ENCODE results near the gene LRRC37A3. TPM values are rescaled to one million over a fixed set of nuclear protein-coding genes. Genes with fewer than 3 reads are reported as not detected.

LRRC37A3 gene
- total and polyA plus RNA-seq, 5 donors from 2014 or later = 0.66 to 82.8 (median 1.3) TPM

GRCh38 chr17:64950871-64951270 is 31.6 kb upstream of the LRRC37A3 start:
- no peaks in the 10 kb centered on the region for H3K36me3 ChIP-seq (ENCODE audit: control insufficient read depth, insufficient read depth, low read length)
- H3K9me3 Mint-ChIP-seq = no peaks in the 10 kb centered on the region
- no peak overlapping the region for H3K27ac ChIP-seq (ENCODE audit: insufficient read depth, low read length, poor library complexity, severe bottlenecking)
- H3K9me3 ChIP-seq (ENCODE audit: control insufficient read depth in 2 of 2, low read length in 2 of 2) = no peaks in the 10 kb centered on the region
- no peaks in the 10 kb centered on the region for H3K36me3 Mint-ChIP-seq
- no peak overlapping the region for H3K4me3 ChIP-seq (ENCODE audit: low read depth, low read length)
- H3K27ac Mint-ChIP-seq = no peak overlapping the region
- no peaks in the 10 kb centered on the region for H3K27me3 Mint-ChIP-seq
- H3K27me3 ChIP-seq (ENCODE audit: control insufficient read depth, insufficient read depth, low read length) = no peaks in the 10 kb centered on the region
- H3K4me3 Mint-ChIP-seq = no peak overlapping the region
- H3K4me1 Mint-ChIP-seq = no peaks in the 10 kb centered on the region
- no peak for DNase-seq
- ATAC-seq (ENCODE audit: low read depth in 2 of 2) = no peak
- no peaks in the 10 kb centered on the region for H3K4me1 ChIP-seq (ENCODE audit: control insufficient read depth, insufficient read depth, low read length, poor library complexity, severe bottlenecking)

DNA sequence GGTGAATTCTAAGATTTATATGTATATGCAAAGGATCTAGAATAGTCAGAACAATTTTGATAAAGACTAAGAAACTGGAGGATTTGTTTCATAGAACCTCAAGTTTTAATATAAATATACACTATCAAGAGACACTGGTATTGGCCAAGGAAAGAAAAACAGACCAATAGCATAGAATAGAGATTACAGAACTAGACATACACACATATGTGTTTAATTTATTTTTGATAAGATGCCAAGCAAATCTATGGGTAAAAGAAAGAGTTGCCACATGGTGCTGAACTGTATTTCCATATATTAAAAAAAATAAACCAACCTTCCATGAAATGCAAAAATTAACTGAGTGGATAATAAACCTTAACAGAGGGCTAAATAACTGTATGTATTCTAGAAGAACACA is 27.9 kb upstream of the LRRC37A3 start:
- no peaks in the 10 kb centered on the region for H3K9me3 ChIP-seq (ENCODE audit: control insufficient read depth in 2 of 2, low read length in 2 of 2)
- H3K4me3 Mint-ChIP-seq = no peak overlapping the region
- no peaks in the 10 kb centered on the region for H3K9me3 Mint-ChIP-seq
- H3K27ac ChIP-seq (ENCODE audit: insufficient read depth, low read length, poor library complexity, severe bottlenecking) = no peak overlapping the region
- H3K4me1 ChIP-seq (ENCODE audit: control insufficient read depth, insufficient read depth, low read length, poor library complexity, severe bottlenecking) = no peaks in the 10 kb centered on the region
- no peaks in the 10 kb centered on the region for H3K36me3 ChIP-seq (ENCODE audit: control insufficient read depth, insufficient read depth, low read length)
- no peak for ATAC-seq (ENCODE audit: low read depth in 2 of 2)
- no peaks in the 10 kb centered on the region for H3K27me3 Mint-ChIP-seq
- no peak overlapping the region for H3K4me3 ChIP-seq (ENCODE audit: low read depth, low read length)
- no peak for DNase-seq
- H3K27ac Mint-ChIP-seq = no peak overlapping the region
- H3K4me1 Mint-ChIP-seq = no peaks in the 10 kb centered on the region
- H3K36me3 Mint-ChIP-seq = no peaks in the 10 kb centered on the region
- no peaks in the 10 kb centered on the region for H3K27me3 ChIP-seq (ENCODE audit: control insufficient read depth, insufficient read depth, low read length)

GRCh38 chr17:64941761-64942160 is 22.5 kb upstream of the LRRC37A3 start:
- H3K36me3 ChIP-seq (ENCODE audit: control insufficient read depth, insufficient read depth, low read length) = no peaks in the 10 kb centered on the region
- H3K27me3 ChIP-seq (ENCODE audit: control insufficient read depth, insufficient read depth, low read length) = no peaks in the 10 kb centered on the region
- Mint-ChIP-seq H3K9me3 (peaks cover 0 to 2% (median 0%) of the 10 kb centered on the region in 7 donors), H3K4me1 (peaks cover 0 to 4% (median 1%) of the 10 kb centered on the region in 4 donors), H3K36me3 (peaks cover 3% of the 10 kb centered on the region), H3K27me3 (peaks cover under 1% of the 10 kb centered on the region), H3K27ac (no peak overlapping the region), H3K4me3 (no peak overlapping the region)
- peaks cover 3% of the 10 kb centered on the region for H3K4me1 ChIP-seq (ENCODE audit: control insufficient read depth, insufficient read depth, low read length, poor library complexity, severe bottlenecking)
- H3K9me3 ChIP-seq (ENCODE audit: control insufficient read depth in 2 of 2, low read length in 2 of 2) = no peaks in the 10 kb centered on the region
- no peak for DNase-seq
- ATAC-seq (ENCODE audit: low read depth in 2 of 2) = no peak
- no peak overlapping the region for H3K4me3 ChIP-seq (ENCODE audit: low read depth, low read length)
- H3K27ac ChIP-seq (ENCODE audit: insufficient read depth, low read length, poor library complexity, severe bottlenecking) = no peak overlapping the region

DNA sequence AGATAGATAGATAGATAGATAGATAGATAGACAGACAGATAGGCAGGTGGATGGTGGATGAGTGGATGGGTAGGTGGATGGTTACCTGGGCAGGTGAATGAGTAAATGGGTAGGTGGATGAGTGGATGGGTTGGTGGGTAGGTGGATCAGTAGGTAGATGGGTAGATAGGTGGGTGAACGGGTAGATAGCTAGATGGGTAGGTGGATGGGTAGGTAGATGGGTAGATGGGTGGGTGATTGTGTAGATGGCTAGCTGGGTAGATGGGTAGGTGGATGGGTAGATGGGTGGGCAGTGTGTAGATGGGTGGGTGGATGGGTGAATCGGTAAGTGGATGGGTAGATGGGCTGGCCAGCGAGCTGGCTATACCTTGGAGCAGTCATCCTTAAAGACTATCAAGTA is 21.8 kb upstream of the LRRC37A3 start:
- H3K9me3 Mint-ChIP-seq = peaks cover 0 to 2% (median 0%) of the 10 kb centered on the region in 7 donors
- DNase-seq (no peak), ATAC-seq (ENCODE audit: low read depth in 2 of 2) (no peak)
- peaks cover 3% of the 10 kb centered on the region for H3K4me1 ChIP-seq (ENCODE audit: control insufficient read depth, insufficient read depth, low read length, poor library complexity, severe bottlenecking)
- peaks cover 0 to 4% (median 2%) of the 10 kb centered on the region in 4 donors for H3K4me1 Mint-ChIP-seq
- no peak overlapping the region for H3K4me3 ChIP-seq (ENCODE audit: low read depth, low read length)
- H3K4me3 Mint-ChIP-seq = no peak overlapping the region
- H3K27ac Mint-ChIP-seq = peak overlapping the region in 1 of 3 donors; percentile 78
- H3K36me3 Mint-ChIP-seq = peaks cover 3% of the 10 kb centered on the region
- no peaks in the 10 kb centered on the region for H3K36me3 ChIP-seq (ENCODE audit: control insufficient read depth, insufficient read depth, low read length)
- H3K27me3 Mint-ChIP-seq = peaks cover 4% of the 10 kb centered on the region
- H3K27ac ChIP-seq (ENCODE audit: insufficient read depth, low read length, poor library complexity, severe bottlenecking) = no peak overlapping the region
- no peaks in the 10 kb centered on the region for H3K27me3 ChIP-seq (ENCODE audit: control insufficient read depth, insufficient read depth, low read length)
- H3K9me3 ChIP-seq (ENCODE audit: control insufficient read depth in 2 of 2, low read length in 2 of 2) = no peaks in the 10 kb centered on the region

GRCh38 chr17:64940055-64940454 is 20.8 kb upstream of the LRRC37A3 start:
- no peak for ATAC-seq (ENCODE audit: low read depth in 2 of 2)
- H3K9me3 Mint-ChIP-seq = peaks cover 0 to 2% (median 0%) of the 10 kb centered on the region in 7 donors

DNA sequence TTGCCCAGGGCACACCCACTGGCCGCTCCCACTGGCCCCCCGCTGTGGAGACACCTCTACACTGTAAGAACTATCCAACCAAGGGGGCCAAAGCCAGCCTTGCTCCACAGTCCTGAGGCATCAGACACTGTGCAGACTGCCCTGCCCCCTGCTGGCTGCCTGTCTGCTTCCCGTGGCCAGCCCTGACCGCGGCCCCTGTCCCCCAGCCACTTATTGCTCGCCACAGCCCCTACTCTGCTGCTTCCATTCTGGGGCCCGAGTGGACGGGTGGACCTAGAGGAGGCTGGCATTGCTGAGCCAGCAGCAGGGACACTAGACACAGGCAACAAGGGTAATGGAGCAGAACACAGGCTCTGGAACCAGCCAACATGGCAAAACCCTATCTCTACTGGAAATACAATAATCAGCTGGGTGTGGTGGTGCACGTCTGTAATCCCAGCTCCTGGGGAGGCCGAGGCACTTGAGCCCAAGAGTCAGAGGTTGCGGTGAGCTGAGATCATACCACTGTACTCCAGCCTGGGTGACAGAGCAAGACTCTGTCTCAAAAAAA is 19.7 kb upstream of the LRRC37A3 start:
- Histone ChIP-seq H3K9me3 (ENCODE audit: control insufficient read depth in 2 of 2, low read length in 2 of 2) (no peaks in the 10 kb centered on the region), H3K4me3 (ENCODE audit: low read depth, low read length) (no peak overlapping the region), H3K27me3 (ENCODE audit: control insufficient read depth, insufficient read depth, low read length) (no peaks in the 10 kb centered on the region), H3K27ac (ENCODE audit: insufficient read depth, low read length, poor library complexity, severe bottlenecking) (no peak overlapping the region), H3K4me1 (ENCODE audit: control insufficient read depth, insufficient read depth, low read length, poor library complexity, severe bottlenecking) (peaks cover 3% of the 10 kb centered on the region), H3K36me3 (ENCODE audit: control insufficient read depth, insufficient read depth, low read length) (no peaks in the 10 kb centered on the region)
- ATAC-seq (ENCODE audit: low read depth in 2 of 2) (peak in 1 of 2 donors; percentile 42), DNase-seq (peak in 2 of 3 donors; percentile 20 to 35)
- peaks cover 0 to 6% (median 2%) of the 10 kb centered on the region in 4 donors for H3K4me1 Mint-ChIP-seq
- peaks cover 3% of the 10 kb centered on the region for H3K36me3 Mint-ChIP-seq
- H3K27ac Mint-ChIP-seq = peak overlapping the region in 1 of 3 donors; percentile 75
- peaks cover 0 to 2% (median 0%) of the 10 kb centered on the region in 7 donors for H3K9me3 Mint-ChIP-seq
- H3K4me3 Mint-ChIP-seq = peak overlapping the region in 1 of 4 donors; percentile 28
- peaks cover 4% of the 10 kb centered on the region for H3K27me3 Mint-ChIP-seq

More at GRCh38 chr17:64940055-64940454, 20.8 kb upstream of the LRRC37A3 start:
- Mint-ChIP-seq H3K27ac (no peak overlapping the region), H3K36me3 (peaks cover 3% of the 10 kb centered on the region), H3K4me1 (peaks cover 0 to 6% (median 2%) of the 10 kb centered on the region in 4 donors), H3K4me3 (no peak overlapping the region), H3K27me3 (peaks cover 4% of the 10 kb centered on the region)
- Histone ChIP-seq H3K4me3 (ENCODE audit: low read depth, low read length) (no peak overlapping the region), H3K27ac (ENCODE audit: insufficient read depth, low read length, poor library complexity, severe bottlenecking) (no peak overlapping the region), H3K36me3 (ENCODE audit: control insufficient read depth, insufficient read depth, low read length) (no peaks in the 10 kb centered on the region), H3K27me3 (ENCODE audit: control insufficient read depth, insufficient read depth, low read length) (no peaks in the 10 kb centered on the region), H3K9me3 (ENCODE audit: control insufficient read depth in 2 of 2, low read length in 2 of 2) (no peaks in the 10 kb centered on the region), H3K4me1 (ENCODE audit: control insufficient read depth, insufficient read depth, low read length, poor library complexity, severe bottlenecking) (peaks cover 3% of the 10 kb centered on the region)
- DNase-seq = no peak

DNA sequence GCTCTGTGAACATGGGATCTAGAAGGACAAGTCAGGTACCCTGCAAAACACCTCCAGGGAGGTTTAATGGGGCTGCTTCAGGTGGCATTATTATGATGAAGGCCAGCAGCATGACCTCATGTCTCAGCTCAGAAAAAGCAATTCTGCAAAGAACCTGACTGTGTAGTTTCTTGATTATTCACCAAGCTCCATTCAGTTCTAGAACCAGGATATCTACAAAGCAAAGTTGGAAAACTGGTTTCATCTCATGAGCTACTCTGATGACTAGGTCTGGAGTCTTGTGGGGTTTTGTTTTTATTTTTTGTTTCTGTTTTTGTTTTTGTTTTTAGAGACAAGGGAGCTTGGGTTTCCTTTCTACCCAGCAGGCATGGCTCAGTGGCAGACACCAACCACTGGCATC is 19.0 kb upstream of the LRRC37A3 start:
- peaks cover 4% of the 10 kb centered on the region for H3K27me3 Mint-ChIP-seq
- Histone ChIP-seq H3K27ac (ENCODE audit: insufficient read depth, low read length, poor library complexity, severe bottlenecking) (no peak overlapping the region), H3K27me3 (ENCODE audit: control insufficient read depth, insufficient read depth, low read length) (no peaks in the 10 kb centered on the region), H3K9me3 (ENCODE audit: control insufficient read depth in 2 of 2, low read length in 2 of 2) (no peaks in the 10 kb centered on the region), H3K36me3 (ENCODE audit: control insufficient read depth, insufficient read depth, low read length) (no peaks in the 10 kb centered on the region), H3K4me3 (ENCODE audit: low read depth, low read length) (no peak overlapping the region), H3K4me1 (ENCODE audit: control insufficient read depth, insufficient read depth, low read length, poor library complexity, severe bottlenecking) (peaks cover 3% of the 10 kb centered on the region)
- H3K9me3 Mint-ChIP-seq = peaks cover 0 to 2% (median 0%) of the 10 kb centered on the region in 7 donors
- peaks cover 0 to 6% (median 2%) of the 10 kb centered on the region in 4 donors for H3K4me1 Mint-ChIP-seq
- peaks cover 3% of the 10 kb centered on the region for H3K36me3 Mint-ChIP-seq
- peak overlapping the region in 1 of 3 donors; percentile 18 for H3K27ac Mint-ChIP-seq
- ATAC-seq (ENCODE audit: low read depth in 2 of 2) (no peak), DNase-seq (no peak)
- H3K4me3 Mint-ChIP-seq = no peak overlapping the region

DNA sequence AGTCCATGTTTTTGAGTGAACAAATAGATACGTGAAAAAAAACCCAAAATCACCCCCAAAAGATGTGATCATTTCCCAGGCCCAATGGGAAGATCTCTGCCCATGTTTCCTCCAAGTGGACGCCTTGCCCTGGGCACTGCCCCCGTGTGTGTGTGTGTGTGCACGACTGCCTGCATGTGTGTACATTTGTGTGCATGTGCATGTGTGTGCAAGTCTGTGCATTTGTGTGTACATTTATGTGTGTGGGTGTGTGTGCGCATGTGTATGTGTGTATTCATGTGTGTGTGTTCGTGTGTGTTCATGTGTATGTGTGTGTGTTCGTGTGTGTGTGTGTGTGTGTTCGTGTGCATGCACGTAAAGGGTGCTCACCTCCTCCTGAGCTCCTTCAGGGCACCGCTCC is 16.8 kb upstream of the LRRC37A3 start:
- no peak for ATAC-seq (ENCODE audit: low read depth in 2 of 2)
- H3K27ac Mint-ChIP-seq = peak overlapping the region in 1 of 3 donors; percentile 49

More for the DNA sequence above, 16.8 kb upstream of the LRRC37A3 start:
- H3K4me3 Mint-ChIP-seq = no peak overlapping the region
- peaks cover 0 to 6% (median 2%) of the 10 kb centered on the region in 4 donors for H3K4me1 Mint-ChIP-seq
- no peak for DNase-seq
- H3K9me3 Mint-ChIP-seq = no peaks in the 10 kb centered on the region
- no peaks in the 10 kb centered on the region for H3K9me3 ChIP-seq (ENCODE audit: control insufficient read depth in 2 of 2, low read length in 2 of 2)
- H3K36me3 ChIP-seq (ENCODE audit: control insufficient read depth, insufficient read depth, low read length) = no peaks in the 10 kb centered on the region
- no peak overlapping the region for H3K4me3 ChIP-seq (ENCODE audit: low read depth, low read length)
- peaks cover 3% of the 10 kb centered on the region for H3K4me1 ChIP-seq (ENCODE audit: control insufficient read depth, insufficient read depth, low read length, poor library complexity, severe bottlenecking)
- H3K36me3 Mint-ChIP-seq = no peaks in the 10 kb centered on the region
- no peak overlapping the region for H3K27ac ChIP-seq (ENCODE audit: insufficient read depth, low read length, poor library complexity, severe bottlenecking)
- no peaks in the 10 kb centered on the region for H3K27me3 ChIP-seq (ENCODE audit: control insufficient read depth, insufficient read depth, low read length)
- H3K27me3 Mint-ChIP-seq = peaks cover 4% of the 10 kb centered on the region
